ENCODE results near the gene PNKD. TPM values are rescaled to one million over a fixed set of nuclear protein-coding genes. Genes with fewer than 3 reads are reported as not detected.

PNKD gene
- total and polyA plus RNA-seq, 8 donors: 35.1 to 121 (median 111) TPM

DNA sequence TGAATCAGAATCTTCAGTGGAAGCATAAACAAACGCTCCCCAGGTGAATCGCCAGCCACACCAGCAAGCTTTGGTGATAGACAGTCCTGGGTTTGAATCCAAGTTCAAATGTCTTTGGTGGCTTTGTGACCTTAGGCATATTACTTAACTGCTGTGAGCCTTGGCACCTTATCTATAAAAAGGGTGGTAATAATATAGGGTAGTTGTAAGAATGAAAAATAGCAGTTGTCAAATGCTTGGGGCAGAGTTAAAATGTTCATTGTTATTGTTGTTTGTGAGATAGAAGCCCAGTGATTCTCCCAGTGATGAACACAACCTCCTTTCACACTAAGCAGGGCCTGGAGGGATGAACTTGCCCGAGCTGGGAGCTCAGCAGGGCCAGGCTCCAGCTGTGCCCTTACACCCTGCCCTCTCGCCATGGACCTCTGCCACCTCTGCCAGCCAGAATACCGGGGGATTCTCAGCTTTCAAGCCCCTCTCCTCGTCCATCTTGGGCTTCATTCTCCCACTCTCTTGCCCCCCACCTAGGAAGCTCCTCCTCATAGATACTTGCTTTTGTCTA, 28.1 kb downstream of the PNKD start:
- H3K27me3 ChIP-seq: no peaks in the 10 kb centered on the region
- peaks cover 26 to 60% (median 47%) of the 10 kb centered on the region in 4 donors for H3K4me1 ChIP-seq
- H3K4me3 ChIP-seq: no peak overlapping the region
- intact Hi-C loops (cut with DNase I; ENCODE audit: low total_unique reads): loop anchor here (5.0 kb wide), 1 partner anchor 59 kb away; the partner anchor contains the start of gene CATIP
- DNase-seq: no peak
- WGBS, 5 donors: 61 to 73% (median 66%) methylated on average over 6 of the region's 6 CpGs
- no peak for TF ChIP-seq POLR2A (IDR thresholded peaks at IDR 0.05)
- TF ChIP-seq EP300 (IDR thresholded peaks at IDR 0.05): no peak
- TF ChIP-seq, protein P1, sequence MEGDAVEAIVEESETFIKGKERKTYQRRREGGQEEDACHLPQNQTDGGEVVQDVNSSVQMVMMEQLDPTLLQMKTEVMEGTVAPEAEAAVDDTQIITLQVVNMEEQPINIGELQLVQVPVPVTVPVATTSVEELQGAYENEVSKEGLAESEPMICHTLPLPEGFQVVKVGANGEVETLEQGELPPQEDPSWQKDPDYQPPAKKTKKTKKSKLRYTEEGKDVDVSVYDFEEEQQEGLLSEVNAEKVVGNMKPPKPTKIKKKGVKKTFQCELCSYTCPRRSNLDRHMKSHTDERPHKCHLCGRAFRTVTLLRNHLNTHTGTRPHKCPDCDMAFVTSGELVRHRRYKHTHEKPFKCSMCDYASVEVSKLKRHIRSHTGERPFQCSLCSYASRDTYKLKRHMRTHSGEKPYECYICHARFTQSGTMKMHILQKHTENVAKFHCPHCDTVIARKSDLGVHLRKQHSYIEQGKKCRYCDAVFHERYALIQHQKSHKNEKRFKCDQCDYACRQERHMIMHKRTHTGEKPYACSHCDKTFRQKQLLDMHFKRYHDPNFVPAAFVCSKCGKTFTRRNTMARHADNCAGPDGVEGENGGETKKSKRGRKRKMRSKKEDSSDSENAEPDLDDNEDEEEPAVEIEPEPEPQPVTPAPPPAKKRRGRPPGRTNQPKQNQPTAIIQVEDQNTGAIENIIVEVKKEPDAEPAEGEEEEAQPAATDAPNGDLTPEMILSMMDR (IDR thresholded peaks at IDR 0.05): no peak
- no peak for TF ChIP-seq POLR2AphosphoS5 (IDR thresholded peaks at IDR 0.05)
- H3K9me3 ChIP-seq: no peaks in the 10 kb centered on the region
- H3K36me3 ChIP-seq: no peaks in the 10 kb centered on the region
- peak overlapping the region; percentile 81 to 100 (median 99) for H3K27ac ChIP-seq

DNA sequence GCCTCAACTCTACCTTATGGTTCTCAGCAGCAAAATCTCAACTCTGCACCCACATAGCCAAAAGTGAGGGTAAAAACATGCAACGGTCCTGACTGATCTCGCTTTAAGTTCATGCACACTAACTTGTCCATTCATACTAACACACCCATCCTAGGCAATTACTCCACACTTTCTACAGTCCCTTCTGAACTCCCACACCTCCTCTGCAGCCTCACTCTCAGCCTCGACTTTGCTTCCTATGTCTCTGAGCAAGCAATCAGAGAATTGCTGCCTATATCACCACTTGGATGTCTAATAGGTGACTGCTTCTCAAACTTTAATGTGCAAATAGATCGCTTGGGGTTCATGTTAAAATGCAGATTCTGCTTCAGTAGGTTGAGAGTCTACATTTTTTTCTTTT, 29.8 kb downstream of the PNKD start:
- H3K4me3 ChIP-seq: no peak overlapping the region

GRCh38 chr2:218301176-218301819, 31.0 kb downstream of the PNKD start:
- peak; percentile 93 to 96 for DNase-seq
- WGBS, 5 donors: 6 to 9% (median 8%) methylated on average over 9 of the region's 9 CpGs
- Histone ChIP-seq H3K4me3 (no peak overlapping the region), H3K27ac (peak overlapping the region in 3 of 5 donors; percentile 23 to 69 (median 52)), H3K9me3 (no peaks in the 10 kb centered on the region), H3K27me3 (no peaks in the 10 kb centered on the region), H3K4me1 (peaks cover 8 to 31% (median 22%) of the 10 kb centered on the region in 4 donors), H3K36me3 (no peaks in the 10 kb centered on the region)
- TF ChIP-seq, protein P1 (IDR thresholded peaks at IDR 0.05): peak in 6 of 7 experiments; percentile 87 to 99 (median 98)
- TF ChIP-seq POLR2A (IDR thresholded peaks at IDR 0.05) (no peak), POLR2AphosphoS5 (IDR thresholded peaks at IDR 0.05) (peak in 2 of 3 donors; percentile 35 to 86), EP300 (IDR thresholded peaks at IDR 0.05) (no peak)
- intact Hi-C loops (cut with DNase I; ENCODE audit: low total_unique reads): loop anchor here (10.0 kb wide), 1 partner anchor 94 kb away; the partner anchor contains the start of gene CTDSP1

More for the DNA sequence above, 29.8 kb downstream of the PNKD start:
- no peak for DNase-seq
- H3K4me1 ChIP-seq: peaks cover 13 to 42% (median 33%) of the 10 kb centered on the region in 4 donors
- H3K27ac ChIP-seq: no peak overlapping the region
- no peak for TF ChIP-seq POLR2AphosphoS5 (IDR thresholded peaks at IDR 0.05)
- no peak for TF ChIP-seq POLR2A (IDR thresholded peaks at IDR 0.05)
- TF ChIP-seq, protein P1 (IDR thresholded peaks at IDR 0.05): no peak
- no peak for TF ChIP-seq EP300 (IDR thresholded peaks at IDR 0.05)
- H3K27me3 ChIP-seq: no peaks in the 10 kb centered on the region
- intact Hi-C loops (cut with DNase I; ENCODE audit: low total_unique reads): loop anchor here (10.0 kb wide), 1 partner anchor 95 kb away; the partner anchor contains the start of gene CTDSP1
- no peaks in the 10 kb centered on the region for H3K36me3 ChIP-seq
- H3K9me3 ChIP-seq: no peaks in the 10 kb centered on the region
- WGBS, 5 donors: 75 to 84% (median 77%) methylated on average over 4 of the region's 4 CpGs

DNA sequence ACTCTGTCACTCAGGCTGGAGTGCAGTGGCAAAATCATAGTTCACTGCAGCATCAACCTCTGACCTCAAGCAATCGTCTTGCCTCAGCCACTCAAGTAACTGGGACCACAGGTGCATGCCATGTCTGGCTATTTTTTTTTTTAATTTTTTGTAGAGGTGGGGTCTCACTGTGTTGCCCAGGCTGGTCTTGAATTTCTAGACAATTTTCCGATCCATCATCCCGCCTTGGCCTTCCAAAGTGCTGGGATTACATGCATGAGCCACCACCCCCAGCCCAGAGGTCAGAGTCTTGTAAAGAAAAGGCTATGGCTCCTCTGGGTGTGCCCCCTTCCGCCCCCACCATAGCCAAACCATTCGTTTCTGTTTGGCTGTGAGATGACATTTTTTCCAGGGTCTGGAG, 35.1 kb downstream of the PNKD start:
- DNase-seq: no peak
- TF ChIP-seq POLR2A (IDR thresholded peaks at IDR 0.05): no peak
- TF ChIP-seq, protein P1 (IDR thresholded peaks at IDR 0.05): no peak

More for the DNA sequence above, 35.1 kb downstream of the PNKD start:
- Histone ChIP-seq H3K4me3 (no peak overlapping the region), H3K4me1 (peaks cover 0 to 19% (median 9%) of the 10 kb centered on the region in 4 donors), H3K27me3 (no peaks in the 10 kb centered on the region), H3K9me3 (no peaks in the 10 kb centered on the region), H3K27ac (no peak overlapping the region), H3K36me3 (no peaks in the 10 kb centered on the region)
- WGBS, 5 donors: 61 to 68% (median 64%) methylated on average over 5 of the region's 5 CpGs
- intact Hi-C loops (cut with DNase I; ENCODE audit: low total_unique reads): loop anchor here (10.0 kb wide), 1 partner anchor 89 kb away; the partner anchor contains the start of gene CTDSP1

All from stomach (tissue), 9 donors.